ENCODE data around the gene OGDH. TPM values are rescaled to one million over a fixed set of nuclear protein-coding genes. Genes with fewer than 3 reads are reported as not detected.
A peak's percentile ranks its signal among the peaks of the same experiment; 100 is the strongest.

The OGDH gene
- total RNA-seq, 3 donors from 2014 or later, result 141 to 186 (median 159) TPM

DNA sequence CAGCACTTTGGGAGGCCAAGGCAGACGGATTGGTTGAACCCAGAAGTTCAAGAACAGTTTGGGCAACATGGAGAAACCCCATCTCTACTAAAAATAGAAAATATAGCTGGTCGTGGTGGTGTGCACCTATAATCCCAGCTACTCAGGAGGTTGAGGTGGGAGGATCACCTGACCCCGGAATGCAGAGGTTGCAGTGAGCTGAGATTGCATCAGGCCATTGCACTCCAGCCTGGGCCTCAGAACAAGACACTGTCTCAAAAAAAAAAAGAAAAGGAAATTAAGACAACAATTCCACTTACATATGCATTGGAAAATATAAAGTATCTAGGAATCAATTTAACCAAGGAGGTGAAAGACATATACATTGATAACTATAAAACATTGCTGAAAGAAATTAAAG is 7.2 kb upstream of the OGDH start:
- H3K4me3 ChIP-seq, result no peak overlapping the region
- TF ChIP-seq, protein P1, sequence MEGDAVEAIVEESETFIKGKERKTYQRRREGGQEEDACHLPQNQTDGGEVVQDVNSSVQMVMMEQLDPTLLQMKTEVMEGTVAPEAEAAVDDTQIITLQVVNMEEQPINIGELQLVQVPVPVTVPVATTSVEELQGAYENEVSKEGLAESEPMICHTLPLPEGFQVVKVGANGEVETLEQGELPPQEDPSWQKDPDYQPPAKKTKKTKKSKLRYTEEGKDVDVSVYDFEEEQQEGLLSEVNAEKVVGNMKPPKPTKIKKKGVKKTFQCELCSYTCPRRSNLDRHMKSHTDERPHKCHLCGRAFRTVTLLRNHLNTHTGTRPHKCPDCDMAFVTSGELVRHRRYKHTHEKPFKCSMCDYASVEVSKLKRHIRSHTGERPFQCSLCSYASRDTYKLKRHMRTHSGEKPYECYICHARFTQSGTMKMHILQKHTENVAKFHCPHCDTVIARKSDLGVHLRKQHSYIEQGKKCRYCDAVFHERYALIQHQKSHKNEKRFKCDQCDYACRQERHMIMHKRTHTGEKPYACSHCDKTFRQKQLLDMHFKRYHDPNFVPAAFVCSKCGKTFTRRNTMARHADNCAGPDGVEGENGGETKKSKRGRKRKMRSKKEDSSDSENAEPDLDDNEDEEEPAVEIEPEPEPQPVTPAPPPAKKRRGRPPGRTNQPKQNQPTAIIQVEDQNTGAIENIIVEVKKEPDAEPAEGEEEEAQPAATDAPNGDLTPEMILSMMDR (IDR thresholded peaks at IDR 0.05), result no peak
- no peak for ATAC-seq
- H3K36me3 ChIP-seq (ENCODE audit: low read depth), result no peaks in the 10 kb centered on the region
- no peaks in the 10 kb centered on the region for H3K4me1 ChIP-seq (ENCODE audit: low read depth)
- DNase-seq, result no peak
- no peaks in the 10 kb centered on the region for H3K9me3 ChIP-seq
- intact Hi-C loops (cut with DNase I, micrococcal nuclease), result no loop called here

DNA sequence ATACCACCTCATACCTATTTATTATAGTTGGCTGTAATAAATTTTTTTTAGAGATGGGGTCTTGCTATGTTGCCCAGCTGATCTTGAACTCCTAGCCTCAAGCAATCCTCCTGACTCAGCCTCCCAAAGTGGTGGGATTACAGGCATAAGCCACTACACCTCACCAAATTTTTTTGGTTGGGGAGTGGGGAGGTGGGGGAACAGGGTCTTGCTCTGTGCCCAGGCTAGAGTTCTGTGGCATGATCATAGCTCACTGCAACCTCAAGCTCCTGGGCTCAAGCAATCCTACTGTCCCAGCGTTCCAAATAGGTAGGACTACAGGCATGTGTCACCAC is 3.9 kb upstream of the OGDH start:
- no peak for DNase-seq
- H3K4me3 ChIP-seq, result no peak overlapping the region
- TF ChIP-seq, protein P1 (IDR thresholded peaks at IDR 0.05), result no peak
- no peak for ATAC-seq
- H3K36me3 ChIP-seq (ENCODE audit: low read depth), result no peaks in the 10 kb centered on the region
- peaks cover 7% of the 10 kb centered on the region for H3K4me1 ChIP-seq (ENCODE audit: low read depth)
- intact Hi-C loops (cut with DNase I, micrococcal nuclease), result no loop called here
- no peaks in the 10 kb centered on the region for H3K9me3 ChIP-seq

DNA sequence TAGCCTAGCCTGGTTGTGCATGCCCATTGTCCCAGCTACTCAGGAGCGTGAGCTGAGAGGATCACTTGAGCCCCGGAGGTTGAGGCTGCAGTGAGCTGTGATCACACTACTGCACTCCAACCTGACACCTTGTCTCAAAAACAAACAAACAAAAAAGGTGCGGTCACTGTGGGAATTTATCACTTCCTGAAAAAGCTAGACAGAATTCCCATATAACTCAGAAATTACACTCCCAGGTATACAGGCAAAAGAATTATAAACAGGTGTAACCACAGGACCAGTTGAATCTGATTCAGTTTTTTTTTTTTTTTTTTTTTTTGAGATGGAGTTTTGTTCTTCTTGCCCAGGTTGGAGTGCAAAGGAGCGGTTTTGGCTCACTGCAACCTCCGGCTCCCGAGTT is 3.2 kb upstream of the OGDH start:
- H3K36me3 ChIP-seq (ENCODE audit: low read depth), result no peaks in the 10 kb centered on the region
- H3K4me3 ChIP-seq, result no peak overlapping the region
- peaks cover 12% of the 10 kb centered on the region for H3K4me1 ChIP-seq (ENCODE audit: low read depth)
- H3K9me3 ChIP-seq, result no peaks in the 10 kb centered on the region
- no peak for DNase-seq
- no peak for ATAC-seq
- TF ChIP-seq, protein P1 (IDR thresholded peaks at IDR 0.05), result no peak
- intact Hi-C loops (cut with DNase I, micrococcal nuclease), result no loop called here

DNA sequence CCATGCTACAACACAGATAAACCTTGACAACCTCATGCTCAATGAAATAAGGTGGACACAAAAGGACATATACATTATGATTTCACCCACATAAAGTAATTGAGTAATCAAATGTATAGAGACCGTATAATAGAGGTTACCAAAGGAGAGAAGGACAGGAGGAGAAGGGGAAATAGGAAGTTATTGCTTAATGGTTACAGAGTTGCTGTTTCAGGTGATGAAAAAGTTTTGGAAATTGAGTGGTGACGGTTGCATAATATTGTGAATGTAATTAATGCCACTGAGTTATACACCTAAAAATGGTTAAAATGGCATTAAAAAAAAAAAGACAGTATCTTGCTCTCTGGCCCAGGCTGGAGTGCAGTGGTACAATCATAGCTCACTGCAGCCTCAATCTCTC is 1.5 kb upstream of the OGDH start:
- ATAC-seq (no peak), DNase-seq (no peak)
- intact Hi-C loops (cut with DNase I, micrococcal nuclease), result no loop called here
- no peak overlapping the region for H3K4me3 ChIP-seq
- TF ChIP-seq, protein P1 (IDR thresholded peaks at IDR 0.05), result no peak
- no peaks in the 10 kb centered on the region for H3K36me3 ChIP-seq (ENCODE audit: low read depth)
- no peaks in the 10 kb centered on the region for H3K9me3 ChIP-seq
- peaks cover 12% of the 10 kb centered on the region for H3K4me1 ChIP-seq (ENCODE audit: low read depth)

DNA sequence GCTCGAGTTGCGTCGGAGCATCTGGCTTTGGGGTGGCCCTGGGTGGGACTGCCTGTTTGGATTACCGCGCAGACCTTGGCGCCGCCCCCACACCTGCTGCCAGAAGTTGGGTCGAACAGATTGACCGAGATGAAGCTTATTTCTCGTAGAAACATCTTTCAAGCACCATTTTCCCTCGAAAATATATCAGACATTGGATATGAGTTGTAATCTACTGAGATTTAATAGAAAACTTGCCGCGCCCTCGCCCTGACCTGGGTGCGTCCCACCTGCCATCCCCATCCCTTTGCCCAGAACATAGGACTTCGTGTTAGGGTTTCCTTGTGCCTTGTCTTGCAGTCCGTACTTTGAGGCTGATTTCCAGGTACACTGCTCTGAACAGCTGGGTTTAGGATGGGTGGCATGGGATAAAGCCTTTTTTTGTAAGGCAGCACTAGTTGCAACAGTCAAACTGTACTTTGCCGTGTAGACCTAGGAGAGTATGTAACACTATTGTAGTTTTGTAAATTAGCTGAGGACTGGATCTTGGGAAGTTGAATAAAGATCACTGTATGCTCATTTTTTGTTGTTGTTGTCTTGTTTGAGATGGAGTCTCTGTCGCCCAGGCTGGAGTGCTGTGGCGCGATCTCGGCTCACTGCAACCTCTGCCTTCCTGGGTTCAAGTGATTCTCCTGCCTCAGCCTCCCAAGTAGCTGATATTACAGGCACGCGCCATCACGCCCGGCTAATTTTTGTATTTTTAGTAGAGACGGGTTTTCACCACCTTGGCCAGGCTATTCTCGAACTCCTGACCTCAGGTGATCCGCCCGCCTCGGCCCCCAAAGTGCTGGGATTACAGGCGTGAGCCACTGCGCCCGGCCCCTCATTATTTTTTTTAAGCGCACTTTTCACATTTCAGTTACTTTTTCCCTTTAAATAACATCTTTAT is 978 bp downstream of the OGDH start:
- Histone ChIP-seq H3K9me3 (no peaks in the 10 kb centered on the region), H3K4me3 (peak overlapping the region; percentile 75), H3K4me1 (ENCODE audit: low read depth) (peaks cover 12% of the 10 kb centered on the region), H3K36me3 (ENCODE audit: low read depth) (no peaks in the 10 kb centered on the region)
- no peak for DNase-seq
- intact Hi-C loops (cut with DNase I, micrococcal nuclease), result no loop called here
- ATAC-seq, result peak; percentile 2
- TF ChIP-seq, protein P1 (IDR thresholded peaks at IDR 0.05), result no peak
